Skeletal muscle satellite cell (primary cell): Measurements from ENCODE around the gene ENO1. TPM values are rescaled to one million over a fixed set of nuclear protein-coding genes. Genes with fewer than 3 reads are reported as not detected.
"Not testable (repeated sequence)": the region's sequence is repeated elsewhere in the genome, so short reads cannot be mapped to it uniquely, and the experiment has no call there.

Source experiments
- H3K27me3 ChIP-seq: 2 replicates; pipeline ENCODE4 v1.7.0; 2013; ENCODE audit warnings: low read length; ENCODE audit not compliant: control insufficient read depth, insufficient read depth
- H3K36me3 ChIP-seq: 2 replicates; pipeline ENCODE4 v1.7.0; 2013; ENCODE audit warnings: mild to moderate bottlenecking, control low read depth, low read length; ENCODE audit not compliant: insufficient read depth
- H3K4me1 ChIP-seq: 2 replicates; pipeline ENCODE4 v1.7.0; 2013; ENCODE audit warnings: low read length; ENCODE audit not compliant: control insufficient read depth, insufficient read depth
- H3K4me2 ChIP-seq: 2 replicates; pipeline ENCODE4 v1.7.0; 2013; ENCODE audit warnings: mild to moderate bottlenecking, low read length
- H3K4me3 ChIP-seq: 2 replicates; pipeline ENCODE4 v1.7.0; 2013; ENCODE audit warnings: low read length
- H3K9ac ChIP-seq: 2 replicates; pipeline ENCODE4 v1.7.0; 2013; ENCODE audit warnings: mild to moderate bottlenecking, low read depth, low read length, moderate library complexity
- H3K9me3 ChIP-seq: replicated peaks from 2 replicates; pipeline ENCODE4 v1.7.0; 2013; ENCODE audit warnings: mild to moderate bottlenecking, control low read depth, low read length
- total RNA-seq: library from RNA; depleted of rRNA; stranded (reverse); fragments of >200 nt; gene quantifications from 2 replicates; pipeline ENCODE4 v1.2.3, GENCODE V29; 2012; rRNA removed

Gene ENO1
- total RNA-seq = 2,772 and 3,140 TPM in 2 replicates

DNA sequence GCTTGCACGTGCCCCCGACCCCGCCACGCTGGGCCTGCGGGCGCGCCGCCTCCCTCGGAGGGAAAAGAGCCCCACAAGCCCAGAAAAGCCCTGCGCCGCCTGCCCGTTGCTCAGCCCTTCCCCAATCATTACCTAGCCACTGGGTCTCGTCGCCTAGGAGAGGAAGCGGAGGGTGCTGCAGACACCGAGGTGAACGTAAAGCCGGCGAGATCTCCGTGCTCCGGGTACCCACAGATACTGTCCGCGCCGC, at the start of gene ENO1:
ENO1 (minus strand) TSS at position 239 of the 250 bp plus-strand sequence. CDS start 3,778 bp downstream, outside the sequence.
- H3K4me2 ChIP-seq = peak within 1 kb of the TSS; percentile 93
- peaks cover 37% of the 10 kb centered on the region for H3K36me3 ChIP-seq
- H3K4me1 ChIP-seq = peaks cover 46% of the 10 kb centered on the region
- no peaks in the 10 kb centered on the region for H3K9me3 ChIP-seq
- H3K9ac ChIP-seq = peak within 1 kb of the TSS; percentile 97
- no peaks in the 10 kb centered on the region for H3K27me3 ChIP-seq
- peak within 1 kb of the TSS; percentile 85 for H3K4me3 ChIP-seq

DNA sequence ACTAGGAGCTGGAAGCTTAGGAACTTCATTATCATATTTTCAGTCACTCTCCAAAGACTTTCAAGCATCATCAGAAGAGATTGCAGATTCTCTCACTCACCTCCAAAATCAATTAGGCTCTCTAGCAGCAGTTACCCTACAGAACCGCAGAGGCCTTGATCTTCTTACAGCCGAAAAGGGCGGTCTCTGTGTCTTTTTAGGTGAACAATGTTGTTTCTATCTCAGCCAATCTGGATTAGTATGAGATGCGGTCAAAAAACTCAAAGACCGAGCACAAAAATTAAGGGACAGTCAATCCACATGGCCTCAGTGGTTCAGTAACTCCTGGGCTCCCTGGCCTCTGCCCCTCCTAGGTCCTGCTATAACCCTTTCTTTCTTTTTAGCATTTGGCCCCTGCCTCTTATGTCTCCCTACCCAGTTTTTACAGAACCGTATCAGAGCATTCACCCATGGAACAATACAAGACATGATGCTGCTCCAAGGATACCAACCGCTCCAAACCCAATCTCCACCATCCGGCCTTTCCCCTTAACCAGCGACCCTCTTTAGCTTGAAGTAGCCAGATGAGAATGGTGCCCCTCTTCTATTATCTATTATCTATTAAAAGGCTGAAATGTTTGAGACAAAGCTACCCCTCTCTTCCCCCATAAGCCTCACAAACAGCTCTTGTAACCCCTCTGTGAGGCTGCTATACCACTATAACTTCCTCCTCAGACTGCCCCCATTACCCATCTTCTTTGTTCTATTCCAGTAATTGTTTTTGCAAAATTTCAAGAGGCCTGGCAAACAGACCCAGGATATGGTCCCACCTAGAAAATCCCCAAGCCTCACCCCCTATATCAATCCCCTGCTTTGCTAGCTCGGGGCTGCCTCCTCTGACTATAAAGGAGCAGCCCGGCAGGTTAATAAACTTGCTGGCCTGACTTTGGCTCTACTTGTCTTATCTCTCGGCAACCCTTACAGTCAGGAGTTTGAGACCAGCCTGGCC, 48.5 kb upstream of the ENO1 start:
- peaks cover 36% of the 10 kb centered on the region for H3K27me3 ChIP-seq
- H3K9me3 ChIP-seq = no peaks in the 10 kb centered on the region
- H3K4me3 ChIP-seq = no peak overlapping the region
- H3K9ac ChIP-seq = no peak overlapping the region
- no peaks in the 10 kb centered on the region for H3K36me3 ChIP-seq
- no peaks in the 10 kb centered on the region for H3K4me1 ChIP-seq
- H3K4me2 ChIP-seq = no peak overlapping the region

DNA sequence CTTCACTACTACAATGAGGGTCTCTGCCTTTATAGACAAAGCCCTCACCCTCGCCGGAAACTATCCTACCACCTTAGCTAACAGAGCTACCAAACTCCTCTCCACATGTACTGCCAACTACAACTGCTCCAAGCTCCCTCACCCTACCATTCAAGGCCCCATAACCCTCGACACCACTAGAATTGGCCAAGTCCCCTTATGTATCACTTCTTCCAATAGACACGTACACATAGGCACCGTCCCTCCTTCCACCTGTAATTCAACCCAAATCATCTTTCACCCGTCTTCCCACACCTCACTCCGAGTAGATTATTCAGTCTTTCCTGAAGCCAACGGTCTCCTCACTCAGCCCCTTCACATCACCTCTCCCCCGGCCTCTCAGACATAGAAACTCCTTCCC, 47.5 kb upstream of the ENO1 start:
- H3K4me2 ChIP-seq = no peak overlapping the region
- H3K4me1 ChIP-seq = no peaks in the 10 kb centered on the region
- no peaks in the 10 kb centered on the region for H3K9me3 ChIP-seq
- peaks cover 36% of the 10 kb centered on the region for H3K27me3 ChIP-seq
- no peak overlapping the region for H3K9ac ChIP-seq
- H3K4me3 ChIP-seq = no peak overlapping the region
- H3K36me3 ChIP-seq = no peaks in the 10 kb centered on the region

DNA sequence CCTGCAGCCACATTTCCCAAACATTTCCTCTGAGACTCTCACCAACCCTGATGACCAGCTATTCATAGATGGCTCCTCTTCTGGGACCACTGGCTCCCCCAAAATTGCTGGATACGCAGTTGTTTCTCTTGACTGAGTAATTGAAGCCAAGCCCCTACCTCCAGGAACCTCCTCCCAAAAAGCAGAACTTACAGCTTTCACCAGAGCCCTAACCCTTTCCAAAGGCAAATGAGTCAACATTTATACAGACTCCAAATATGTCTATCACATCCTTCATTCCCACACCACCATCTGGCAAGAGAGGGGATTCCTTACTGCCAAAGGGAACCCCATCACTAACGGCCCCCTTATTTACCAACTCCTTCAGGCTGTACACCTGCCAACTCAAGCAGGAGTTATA, 46.9 kb upstream of the ENO1 start:
- Histone ChIP-seq H3K9me3 (no peaks in the 10 kb centered on the region), H3K4me3 (no peak overlapping the region), H3K36me3 (no peaks in the 10 kb centered on the region), H3K4me1 (no peaks in the 10 kb centered on the region), H3K27me3 (peaks cover 36% of the 10 kb centered on the region), H3K4me2 (no peak overlapping the region), H3K9ac (no peak overlapping the region)

DNA sequence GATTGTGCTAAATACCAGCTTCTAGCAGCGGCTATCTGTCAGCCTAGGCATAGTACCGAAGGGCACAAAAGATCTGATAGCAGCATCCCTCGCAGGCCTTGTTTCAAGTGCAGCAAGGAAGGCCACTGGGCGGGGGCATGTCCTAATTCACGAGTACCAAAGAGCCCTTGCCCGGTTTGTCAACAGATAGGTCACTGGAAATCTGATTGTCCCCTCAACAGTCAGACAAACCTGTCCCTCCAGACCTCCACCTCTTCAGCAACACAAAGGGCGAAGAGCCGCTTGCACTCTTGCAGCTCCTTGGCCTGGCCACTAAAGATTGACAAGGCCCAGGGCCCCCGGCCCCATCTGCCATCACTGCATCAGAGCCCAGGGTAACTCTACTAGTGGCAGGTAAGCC, 44.5 kb upstream of the ENO1 start:
- H3K27me3 ChIP-seq = peaks cover 36% of the 10 kb centered on the region
- H3K36me3 ChIP-seq = no peaks in the 10 kb centered on the region
- no peak overlapping the region for H3K9ac ChIP-seq
- no peak overlapping the region for H3K4me3 ChIP-seq
- no peaks in the 10 kb centered on the region for H3K9me3 ChIP-seq
- no peaks in the 10 kb centered on the region for H3K4me1 ChIP-seq
- H3K4me2 ChIP-seq = no peak overlapping the region

DNA sequence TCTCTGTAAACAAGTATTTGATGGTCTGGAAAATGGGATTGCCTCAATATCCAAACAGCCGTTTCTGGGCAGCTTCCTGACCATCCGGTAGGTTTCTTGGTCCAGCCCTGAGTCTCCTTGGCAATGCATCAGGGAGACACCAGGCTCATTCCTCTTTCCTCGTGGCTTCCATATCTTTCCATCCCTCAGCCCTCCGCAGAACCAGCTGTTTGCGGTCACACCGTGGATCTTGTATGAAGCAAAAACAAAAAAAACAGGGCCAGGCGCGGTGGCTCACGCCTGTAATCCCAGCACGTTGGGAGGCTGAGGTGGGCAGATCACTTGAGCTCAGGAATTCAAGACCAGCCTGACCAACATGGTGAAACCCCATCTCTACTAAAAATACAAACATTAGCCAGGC, 39.0 kb upstream of the ENO1 start:
- not testable (repeated sequence) for H3K9ac ChIP-seq, H3K4me1 ChIP-seq, H3K9me3 ChIP-seq, H3K27me3 ChIP-seq, H3K4me3 ChIP-seq, H3K4me2 ChIP-seq, H3K36me3 ChIP-seq

DNA sequence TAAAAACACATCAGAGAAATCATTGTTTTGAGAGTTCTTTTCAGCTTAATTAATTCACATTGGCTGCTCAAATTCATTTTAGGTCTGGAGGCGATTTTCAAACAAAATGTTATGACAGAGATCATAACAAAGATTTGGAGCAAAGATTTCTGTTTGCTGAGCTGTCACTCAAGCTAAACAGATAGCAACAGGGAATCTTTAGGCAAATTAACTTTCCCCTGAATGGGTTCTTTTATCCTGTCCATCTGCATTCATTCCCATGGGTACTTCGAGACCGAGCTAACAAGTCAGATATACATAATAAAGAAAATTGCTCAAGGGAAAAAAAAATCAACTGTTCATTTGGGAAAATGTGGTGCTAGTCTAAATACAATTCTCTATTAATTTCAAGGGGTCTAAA, 37.0 kb upstream of the ENO1 start:
- H3K36me3 ChIP-seq = no peaks in the 10 kb centered on the region
- no peak overlapping the region for H3K4me2 ChIP-seq
- no peaks in the 10 kb centered on the region for H3K27me3 ChIP-seq
- no peaks in the 10 kb centered on the region for H3K4me1 ChIP-seq
- no peak overlapping the region for H3K4me3 ChIP-seq
- no peaks in the 10 kb centered on the region for H3K9me3 ChIP-seq
- no peak overlapping the region for H3K9ac ChIP-seq

DNA sequence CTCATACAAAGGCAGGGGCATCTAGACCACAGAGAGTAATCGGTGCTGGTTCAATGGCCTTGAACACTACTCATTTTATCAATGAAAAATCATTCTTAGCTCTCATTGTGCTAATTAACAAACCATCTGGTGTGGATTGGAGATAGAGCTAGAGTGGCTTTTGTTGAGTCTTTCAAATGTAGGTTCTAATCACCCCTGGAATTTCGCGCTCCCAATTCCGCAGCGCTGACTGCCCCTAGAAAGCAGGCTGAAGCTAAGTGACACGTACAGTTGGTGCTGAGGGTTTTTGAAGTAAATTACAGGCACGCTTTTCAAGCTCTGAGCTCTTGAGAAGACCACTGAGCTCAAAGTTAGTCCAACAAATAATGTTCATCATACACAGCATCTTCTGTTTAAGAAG, 36.0 kb upstream of the ENO1 start:
- H3K9ac ChIP-seq = no peak overlapping the region
- H3K4me2 ChIP-seq = no peak overlapping the region
- H3K36me3 ChIP-seq = no peaks in the 10 kb centered on the region
- H3K9me3 ChIP-seq = no peaks in the 10 kb centered on the region
- no peak overlapping the region for H3K4me3 ChIP-seq
- no peaks in the 10 kb centered on the region for H3K4me1 ChIP-seq
- no peaks in the 10 kb centered on the region for H3K27me3 ChIP-seq

DNA sequence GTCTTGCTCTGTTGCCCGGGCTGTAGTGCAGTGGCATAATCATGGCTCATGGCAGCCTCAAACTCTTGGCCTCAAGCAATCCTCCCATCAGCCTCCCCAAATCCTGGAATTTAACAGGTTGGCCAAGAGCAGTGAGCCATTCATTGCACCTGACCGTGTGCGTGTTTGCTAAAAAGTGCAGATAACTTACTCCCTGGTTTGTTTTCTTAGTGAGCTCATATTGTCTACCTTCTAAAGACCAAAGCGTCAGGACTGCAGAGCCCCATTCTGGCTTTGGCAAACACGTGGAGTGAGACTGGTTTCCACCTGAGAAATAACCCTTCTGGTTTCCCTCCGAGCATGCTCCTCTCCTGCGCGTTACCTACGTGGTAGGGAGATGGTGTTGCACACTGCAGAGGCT, 35.0 kb upstream of the ENO1 start:
- no peaks in the 10 kb centered on the region for H3K27me3 ChIP-seq
- no peaks in the 10 kb centered on the region for H3K4me1 ChIP-seq
- H3K9ac ChIP-seq = no peak overlapping the region
- H3K9me3 ChIP-seq = no peaks in the 10 kb centered on the region
- no peak overlapping the region for H3K4me2 ChIP-seq
- H3K36me3 ChIP-seq = no peaks in the 10 kb centered on the region
- H3K4me3 ChIP-seq = no peak overlapping the region

DNA sequence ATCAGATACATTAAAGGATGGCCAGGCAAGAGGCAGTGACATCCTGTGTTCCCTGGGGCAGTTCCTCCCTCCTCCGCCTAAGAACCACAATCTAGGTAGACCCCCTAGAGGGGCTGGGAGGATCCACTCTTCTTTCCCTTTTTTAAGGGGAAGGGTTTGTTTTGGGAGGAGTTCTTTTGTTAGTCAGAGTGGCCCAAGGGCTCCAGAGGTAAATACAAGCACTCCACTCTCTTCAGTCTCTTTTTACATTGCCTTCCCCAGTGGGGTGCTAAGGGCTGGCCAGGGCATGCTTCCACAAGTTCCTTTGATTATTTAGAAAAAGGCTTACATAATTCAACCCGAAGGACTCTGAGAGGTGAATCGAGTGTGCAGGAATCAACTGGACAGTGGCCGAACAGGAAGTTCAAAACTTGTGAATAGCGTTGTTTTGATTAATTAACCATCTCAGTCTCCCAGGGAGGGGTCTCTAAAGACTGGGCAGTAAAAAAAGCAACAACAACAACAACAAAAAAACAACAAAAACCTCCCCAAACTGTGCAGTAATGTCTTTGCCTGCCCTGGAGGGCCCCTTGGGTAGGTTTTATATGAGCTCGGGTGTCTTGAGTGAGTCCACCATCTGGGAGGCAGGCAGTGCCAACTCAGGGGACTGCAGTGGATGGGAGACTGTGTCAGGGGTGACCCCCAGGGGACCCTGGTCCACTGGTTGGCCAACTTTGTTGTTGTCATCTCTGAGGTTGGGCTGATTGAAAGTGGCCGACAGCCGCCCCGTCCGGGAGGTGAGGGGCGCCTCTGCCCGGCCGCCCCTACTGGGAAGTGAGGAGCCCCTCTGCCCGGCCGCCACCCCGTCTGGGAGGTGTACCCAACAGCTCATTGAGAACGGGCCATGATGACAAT, 33.2 kb upstream of the ENO1 start:
- H3K9ac ChIP-seq = no peak overlapping the region
- H3K4me3 ChIP-seq = no peak overlapping the region
- no peaks in the 10 kb centered on the region for H3K36me3 ChIP-seq
- no peak overlapping the region for H3K4me2 ChIP-seq
- no peaks in the 10 kb centered on the region for H3K9me3 ChIP-seq
- no peaks in the 10 kb centered on the region for H3K27me3 ChIP-seq
- no peaks in the 10 kb centered on the region for H3K4me1 ChIP-seq

DNA sequence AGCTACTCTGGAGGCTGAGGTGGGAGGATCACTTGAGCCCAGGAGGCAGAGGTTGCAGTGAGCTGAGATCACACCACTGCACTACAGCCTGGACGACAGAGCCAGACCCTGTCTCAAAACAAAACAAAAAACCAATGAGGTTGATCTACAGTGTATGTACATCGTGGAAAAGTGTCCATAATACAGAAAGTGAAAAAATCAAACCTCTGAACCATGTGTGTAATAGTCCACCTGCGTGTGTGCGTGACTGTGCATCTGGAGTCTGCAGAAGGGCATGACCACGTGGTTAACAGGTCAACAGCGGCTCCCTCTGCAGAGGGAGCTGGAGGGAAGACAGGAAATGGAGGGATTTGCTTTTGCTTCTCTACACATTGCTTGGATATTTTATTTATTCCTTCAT, 32.4 kb upstream of the ENO1 start:
- no peaks in the 10 kb centered on the region for H3K27me3 ChIP-seq

More for the DNA sequence above, 32.4 kb upstream of the ENO1 start:
- no peak overlapping the region for H3K4me2 ChIP-seq
- H3K36me3 ChIP-seq = no peaks in the 10 kb centered on the region
- peaks cover 1% of the 10 kb centered on the region for H3K4me1 ChIP-seq
- no peaks in the 10 kb centered on the region for H3K9me3 ChIP-seq
- H3K4me3 ChIP-seq = no peak overlapping the region
- H3K9ac ChIP-seq = no peak overlapping the region
